ENCODE data around the gene IP6K1.
"Not testable (repeated sequence)": the region's sequence is repeated elsewhere in the genome, so short reads cannot be mapped to it uniquely, and the experiment has no call there.

Gene IP6K1

GRCh38 chr3:49787536-49787935, 1.2 kb upstream of the IP6K1 start:
- H3K23ac ChIP-seq (ENCODE audit: low read length in 2 of 2), result no peak overlapping the region
- no peak overlapping the region for H4K8ac ChIP-seq (ENCODE audit: low read length)
- no peak overlapping the region for H3K27ac ChIP-seq (ENCODE audit: low read length, poor library complexity, severe bottlenecking)
- H3K4me3 ChIP-seq (ENCODE audit: insufficient read depth in 1 of 2, low read depth in 1 of 2, low read length in 2 of 2), result no peak overlapping the region
- no peak for DNase-seq
- H2BK120ac ChIP-seq (ENCODE audit: low read depth, low read length), result no peak overlapping the region
- H3K4ac ChIP-seq (ENCODE audit: low read depth in 1 of 2, low read length in 2 of 2), result no peak overlapping the region
- H3K18ac ChIP-seq (ENCODE audit: low read depth in 1 of 2, low read length in 2 of 2), result no peak overlapping the region
- 96% methylated on average over 4 of the region's 5 CpGs for WGBS
- H4K91ac ChIP-seq (ENCODE audit: low read length), result no peak overlapping the region
- no peak overlapping the region for H3K14ac ChIP-seq (ENCODE audit: low read length in 2 of 2)
- H2BK5ac ChIP-seq (ENCODE audit: low read depth, low read length, poor library complexity, severe bottlenecking), result no peak overlapping the region
- no peak overlapping the region for H2AK5ac ChIP-seq (ENCODE audit: low read length, severe bottlenecking)
- H3K36me3 ChIP-seq (ENCODE audit: control insufficient read depth in 1 of 2, insufficient read depth in 2 of 2, low read depth in 1 of 2, low read length in 2 of 2), result peaks cover 13 to 14% of the 10 kb centered on the region in 2 experiments
- no peak overlapping the region for H2AFZ ChIP-seq (ENCODE audit: low read depth, low read length)
- H2BK12ac ChIP-seq (ENCODE audit: low read length in 2 of 2), result no peak overlapping the region
- no peak overlapping the region for H3K9ac ChIP-seq (ENCODE audit: low read length)
- no peak overlapping the region for H2BK15ac ChIP-seq (ENCODE audit: low read depth, poor library complexity, severe bottlenecking)
- H3K79me1 ChIP-seq (replicated peaks; ENCODE audit: low read length, poor library complexity, severe bottlenecking), result peaks cover 4% of the 10 kb centered on the region
- H3K27me3 ChIP-seq (ENCODE audit: control insufficient read depth in 1 of 2, insufficient read depth in 1 of 2, low read length in 2 of 2), result no peaks in the 10 kb centered on the region
- peaks cover 10% of the 10 kb centered on the region for H3K4me1 ChIP-seq (ENCODE audit: control insufficient read depth, insufficient read depth, low read depth, low read length)
- no peak overlapping the region for H3K4me2 ChIP-seq (ENCODE audit: low read length, poor library complexity, severe bottlenecking)
- no peaks in the 10 kb centered on the region for H3K9me3 ChIP-seq (ENCODE audit: control insufficient read depth, low read length)

- H3K4ac ChIP-seq (ENCODE audit: low read depth in 1 of 2, low read length in 2 of 2), result peak overlapping the region; percentile 94 to 98
- peak overlapping the region; percentile 99 for H4K8ac ChIP-seq (ENCODE audit: low read length)
- H3K4me3 ChIP-seq (ENCODE audit: insufficient read depth in 1 of 2, low read depth in 1 of 2, low read length in 2 of 2), result peak overlapping the region in 1 of 2 experiments; percentile 73
- no peak overlapping the region for H3K14ac ChIP-seq (ENCODE audit: low read length in 2 of 2)
- peak overlapping the region; percentile 59 for H2AFZ ChIP-seq (ENCODE audit: low read depth, low read length)
- H2BK15ac ChIP-seq (ENCODE audit: low read depth, poor library complexity, severe bottlenecking), result no peak overlapping the region
- H3K27ac ChIP-seq (ENCODE audit: low read length, poor library complexity, severe bottlenecking), result no peak overlapping the region
- H3K4me2 ChIP-seq (ENCODE audit: low read length, poor library complexity, severe bottlenecking), result no peak overlapping the region
- no peaks in the 10 kb centered on the region for H3K9me3 ChIP-seq (ENCODE audit: control insufficient read depth, low read length)
- H2BK12ac ChIP-seq (ENCODE audit: low read length in 2 of 2), result peak overlapping the region in 1 of 2 experiments; percentile 3
- peaks cover 17% of the 10 kb centered on the region in 2 experiments for H3K36me3 ChIP-seq (ENCODE audit: control insufficient read depth in 1 of 2, insufficient read depth in 2 of 2, low read depth in 1 of 2, low read length in 2 of 2)
- peaks cover 10% of the 10 kb centered on the region for H3K4me1 ChIP-seq (ENCODE audit: control insufficient read depth, insufficient read depth, low read depth, low read length)
- H3K9ac ChIP-seq (ENCODE audit: low read length), result peak overlapping the region; percentile 97
- WGBS, result 90% methylated on average over 3 of the region's 3 CpGs
- no peak overlapping the region for H3K23ac ChIP-seq (ENCODE audit: low read length in 2 of 2)
- H2BK5ac ChIP-seq (ENCODE audit: low read depth, low read length, poor library complexity, severe bottlenecking), result no peak overlapping the region
- peak overlapping the region; percentile 59 for H2AK5ac ChIP-seq (ENCODE audit: low read length, severe bottlenecking)
- peak overlapping the region; percentile 86 to 92 for H3K18ac ChIP-seq (ENCODE audit: low read depth in 1 of 2, low read length in 2 of 2)
- H3K27me3 ChIP-seq (ENCODE audit: control insufficient read depth in 1 of 2, insufficient read depth in 1 of 2, low read length in 2 of 2), result no peaks in the 10 kb centered on the region
- peak overlapping the region; percentile 90 for H4K91ac ChIP-seq (ENCODE audit: low read length)
- no peak for DNase-seq
- H2BK120ac ChIP-seq (ENCODE audit: low read depth, low read length), result no peak overlapping the region
- peaks cover 4% of the 10 kb centered on the region for H3K79me1 ChIP-seq (replicated peaks; ENCODE audit: low read length, poor library complexity, severe bottlenecking)
Measured at GRCh38 chr3:49787182-49787464, 781 bp upstream of the IP6K1 start.

- DNase-seq, result peak; percentile 62
- H3K14ac ChIP-seq (ENCODE audit: low read length in 2 of 2), result peak overlapping the region in 1 of 2 experiments; percentile 13
- peak overlapping the region; percentile 47 to 63 for H3K4ac ChIP-seq (ENCODE audit: low read depth in 1 of 2, low read length in 2 of 2)
- WGBS, result 5% methylated on average over 44 of the region's 50 CpGs
- peak overlapping the region in 1 of 2 experiments; percentile 53 for H3K23ac ChIP-seq (ENCODE audit: low read length in 2 of 2)
- peaks cover 14% of the 10 kb centered on the region for H3K4me1 ChIP-seq (ENCODE audit: control insufficient read depth, insufficient read depth, low read depth, low read length)
- no peak overlapping the region for H2BK120ac ChIP-seq (ENCODE audit: low read depth, low read length)
- peaks cover 4% of the 10 kb centered on the region for H3K79me1 ChIP-seq (replicated peaks; ENCODE audit: low read length, poor library complexity, severe bottlenecking)
- no peaks in the 10 kb centered on the region for H3K9me3 ChIP-seq (ENCODE audit: control insufficient read depth, low read length)
- no peak overlapping the region for H2AFZ ChIP-seq (ENCODE audit: low read depth, low read length)
- no peak overlapping the region for H2AK5ac ChIP-seq (ENCODE audit: low read length, severe bottlenecking)
- peak overlapping the region; percentile 49 for H2BK15ac ChIP-seq (ENCODE audit: low read depth, poor library complexity, severe bottlenecking)
- H3K18ac ChIP-seq (ENCODE audit: low read depth in 1 of 2, low read length in 2 of 2), result peak overlapping the region; percentile 52 to 82
- H4K8ac ChIP-seq (ENCODE audit: low read length), result no peak overlapping the region
- H2BK5ac ChIP-seq (ENCODE audit: low read depth, low read length, poor library complexity, severe bottlenecking), result no peak overlapping the region
- H3K27me3 ChIP-seq (ENCODE audit: control insufficient read depth in 1 of 2, insufficient read depth in 1 of 2, low read length in 2 of 2), result no peaks in the 10 kb centered on the region
- H4K91ac ChIP-seq (ENCODE audit: low read length), result peak overlapping the region; percentile 41
- H3K4me2 ChIP-seq (ENCODE audit: low read length, poor library complexity, severe bottlenecking), result peak overlapping the region; percentile 86
- peak overlapping the region; percentile 90 to 93 for H3K4me3 ChIP-seq (ENCODE audit: insufficient read depth in 1 of 2, low read depth in 1 of 2, low read length in 2 of 2)
- H3K36me3 ChIP-seq (ENCODE audit: control insufficient read depth in 1 of 2, insufficient read depth in 2 of 2, low read depth in 1 of 2, low read length in 2 of 2), result peaks cover 23% of the 10 kb centered on the region in 2 experiments
- H2BK12ac ChIP-seq (ENCODE audit: low read length in 2 of 2), result no peak overlapping the region
- peak overlapping the region; percentile 50 for H3K27ac ChIP-seq (ENCODE audit: low read length, poor library complexity, severe bottlenecking)
- H3K9ac ChIP-seq (ENCODE audit: low read length), result peak overlapping the region; percentile 97
Measured at GRCh38 chr3:49785565-49786356, 581 bp downstream of the IP6K1 start.

DNA sequence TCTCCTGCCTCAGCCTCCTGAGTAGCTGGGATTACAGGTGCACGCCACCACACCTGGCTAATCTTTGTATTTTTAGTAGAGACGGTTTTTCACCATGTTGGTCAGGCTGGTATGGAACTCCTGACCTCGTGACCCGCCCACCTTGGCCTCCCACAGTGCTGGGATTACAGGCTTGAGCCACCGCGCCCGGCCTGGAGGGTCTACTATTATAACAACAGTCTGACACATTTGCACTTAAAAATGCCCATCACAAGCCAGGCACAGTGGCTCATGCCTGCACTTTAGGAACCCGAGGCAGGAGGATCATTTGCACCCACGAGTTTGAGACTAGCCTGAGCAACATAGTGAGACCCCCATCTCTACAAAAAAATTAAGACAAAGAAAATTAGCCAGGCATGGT, 4.1 kb downstream of the IP6K1 start:
- H3K14ac ChIP-seq (ENCODE audit: low read length in 2 of 2); H2BK5ac ChIP-seq (ENCODE audit: low read depth, low read length, poor library complexity, severe bottlenecking); H3K4me2 ChIP-seq (ENCODE audit: low read length, poor library complexity, severe bottlenecking); H2AFZ ChIP-seq (ENCODE audit: low read depth, low read length); H3K9me3 ChIP-seq (ENCODE audit: control insufficient read depth, low read length); H3K79me1 ChIP-seq (replicated peaks; ENCODE audit: low read length, poor library complexity, severe bottlenecking); H4K8ac ChIP-seq (ENCODE audit: low read length); H3K27ac ChIP-seq (ENCODE audit: low read length, poor library complexity, severe bottlenecking); H3K9ac ChIP-seq (ENCODE audit: low read length); H3K4ac ChIP-seq (ENCODE audit: low read depth in 1 of 2, low read length in 2 of 2); H2BK15ac ChIP-seq (ENCODE audit: low read depth, poor library complexity, severe bottlenecking); H2BK12ac ChIP-seq (ENCODE audit: low read length in 2 of 2); DNase-seq; H3K18ac ChIP-seq (ENCODE audit: low read depth in 1 of 2, low read length in 2 of 2); H3K23ac ChIP-seq (ENCODE audit: low read length in 2 of 2); H3K4me3 ChIP-seq (ENCODE audit: insufficient read depth in 1 of 2, low read depth in 1 of 2, low read length in 2 of 2); H4K91ac ChIP-seq (ENCODE audit: low read length); H2BK120ac ChIP-seq (ENCODE audit: low read depth, low read length); H2AK5ac ChIP-seq (ENCODE audit: low read length, severe bottlenecking); H3K27me3 ChIP-seq (ENCODE audit: control insufficient read depth in 1 of 2, insufficient read depth in 1 of 2, low read length in 2 of 2): not testable (repeated sequence)
- 93% methylated on average over 9 of the region's 9 CpGs for WGBS
- H3K36me3 ChIP-seq (ENCODE audit: control insufficient read depth in 1 of 2, insufficient read depth in 2 of 2, low read depth in 1 of 2, low read length in 2 of 2), result peaks cover 27 to 40% of the 10 kb centered on the region in 2 experiments
- peaks cover 20% of the 10 kb centered on the region for H3K4me1 ChIP-seq (ENCODE audit: control insufficient read depth, insufficient read depth, low read depth, low read length)

Measured in mesenchymal stem cell (in vitro differentiated cells and primary cell).